Activated naive CD8-positive, alpha-beta T cell treated with anti-CD3 and anti-CD28 coated beads, Interleukin-2, amount 50 U/mL, for 24 hours (primary cell): ENCODE measurements around the gene HOXD4.

Experiments used
- ATAC-seq: fragments of 150-1000 bp; cut with Tn5 transposase; one replicate; pipeline ENCODE4 v1.10.0; 2021
- DNase-seq: peaks from one replicate; pipeline ENCODE4 v3.0.0; 2021
- H3K27ac Mint-ChIP-seq: one replicate; pipeline ENCODE4 v1.8.0; 2021; ENCODE audit warnings: mild to moderate bottlenecking, mixed read lengths
- H3K27me3 Mint-ChIP-seq: one replicate; pipeline ENCODE4 v1.8.0; 2021; ENCODE audit warnings: mixed read lengths
- H3K36me3 Mint-ChIP-seq: one replicate; pipeline ENCODE4 v1.8.0; 2021; ENCODE audit warnings: low read depth, mixed read lengths
- H3K4me1 Mint-ChIP-seq: one replicate; pipeline ENCODE4 v1.8.0; 2021; ENCODE audit warnings: mixed read lengths
- H3K4me3 Mint-ChIP-seq: one replicate; pipeline ENCODE4 v1.8.0; 2021; ENCODE audit warnings: mild to moderate bottlenecking, moderate library complexity, mixed read lengths
- H3K9me3 Mint-ChIP-seq: one replicate; pipeline ENCODE4 v1.8.0; 2021; ENCODE audit warnings: mixed read lengths

The HOXD4 gene

GRCh38 chr2:176187200-176187898, 36.0 kb downstream of the HOXD4 start:
- H3K27ac Mint-ChIP-seq: no peak overlapping the region
- H3K4me1 Mint-ChIP-seq: peaks cover 20% of the 10 kb centered on the region
- DNase-seq: no peak
- H3K27me3 Mint-ChIP-seq: peaks cover 79% of the 10 kb centered on the region
- peak overlapping the region; percentile 77 for H3K4me3 Mint-ChIP-seq
- H3K36me3 Mint-ChIP-seq: no peaks in the 10 kb centered on the region
- no peak for ATAC-seq
- H3K9me3 Mint-ChIP-seq: peaks cover 3% of the 10 kb centered on the region

- H3K4me3 Mint-ChIP-seq: peak within 1 kb of the TSS; percentile 77
- peaks cover 80% of the 10 kb centered on the region for H3K27me3 Mint-ChIP-seq
- no peaks in the 10 kb centered on the region for H3K36me3 Mint-ChIP-seq
- H3K4me1 Mint-ChIP-seq: peaks cover 20% of the 10 kb centered on the region
- ATAC-seq (peak; percentile 33), DNase-seq (no peak)
- H3K9me3 Mint-ChIP-seq: peaks cover 3% of the 10 kb centered on the region
- peak within 1 kb of the TSS; percentile 6 for H3K27ac Mint-ChIP-seq
Measured at GRCh38 chr2:176187899-176188773, 36.8 kb downstream of the HOXD4 start, which contains the start of gene HOXD1. Gene HOXD1, plus strand, starts transcription at chr2:176188668. Its CDS starts 134 bp downstream, at chr2:176188802.

GRCh38 chr2:176188774-176189680, 37.7 kb downstream of the HOXD4 start:
- peaks cover 78% of the 10 kb centered on the region for H3K27me3 Mint-ChIP-seq
- DNase-seq (no peak), ATAC-seq (peak; percentile 14)

GRCh38 chr2:176189681-176190641, 38.6 kb downstream of the HOXD4 start:
- Mint-ChIP-seq H3K36me3 (no peaks in the 10 kb centered on the region), H3K4me1 (peaks cover 20% of the 10 kb centered on the region), H3K27me3 (peaks cover 74% of the 10 kb centered on the region), H3K9me3 (peaks cover 3% of the 10 kb centered on the region), H3K4me3 (peak overlapping the region; percentile 32), H3K27ac (no peak overlapping the region)
- DNase-seq (no peak), ATAC-seq (no peak)

More at GRCh38 chr2:176188774-176189680, 37.7 kb downstream of the HOXD4 start:
- H3K27ac Mint-ChIP-seq: no peak overlapping the region
- peak overlapping the region; percentile 32 for H3K4me3 Mint-ChIP-seq
- H3K36me3 Mint-ChIP-seq: no peaks in the 10 kb centered on the region
- H3K9me3 Mint-ChIP-seq: peaks cover 3% of the 10 kb centered on the region
- peaks cover 20% of the 10 kb centered on the region for H3K4me1 Mint-ChIP-seq

- Mint-ChIP-seq H3K36me3 (no peaks in the 10 kb centered on the region), H3K27ac (no peak overlapping the region), H3K4me1 (peaks cover 17% of the 10 kb centered on the region), H3K27me3 (peaks cover 70% of the 10 kb centered on the region), H3K9me3 (no peaks in the 10 kb centered on the region), H3K4me3 (no peak overlapping the region)
- no peak for DNase-seq
- no peak for ATAC-seq
Measured at GRCh38 chr2:176192351-176192750, 41.0 kb downstream of the HOXD4 start.

GRCh38 chr2:176193048-176193447, 41.7 kb downstream of the HOXD4 start:
- Mint-ChIP-seq H3K27ac (no peak overlapping the region), H3K4me1 (peaks cover 10% of the 10 kb centered on the region), H3K4me3 (no peak overlapping the region), H3K9me3 (no peaks in the 10 kb centered on the region), H3K36me3 (no peaks in the 10 kb centered on the region), H3K27me3 (peaks cover 70% of the 10 kb centered on the region)
- ATAC-seq (no peak), DNase-seq (no peak)

- H3K36me3 Mint-ChIP-seq: no peaks in the 10 kb centered on the region
- no peak overlapping the region for H3K4me3 Mint-ChIP-seq
- H3K4me1 Mint-ChIP-seq: no peaks in the 10 kb centered on the region
- no peaks in the 10 kb centered on the region for H3K9me3 Mint-ChIP-seq
- DNase-seq: no peak
- peaks cover 42% of the 10 kb centered on the region for H3K27me3 Mint-ChIP-seq
- no peak for ATAC-seq
- H3K27ac Mint-ChIP-seq: no peak overlapping the region
Measured at GRCh38 chr2:176199902-176200301, 48.6 kb downstream of the HOXD4 start.

GRCh38 chr2:176200971-176201370, 49.6 kb downstream of the HOXD4 start:
- H3K36me3 Mint-ChIP-seq: no peaks in the 10 kb centered on the region
- no peak for DNase-seq
- no peak overlapping the region for H3K27ac Mint-ChIP-seq
- no peak overlapping the region for H3K4me3 Mint-ChIP-seq
- H3K9me3 Mint-ChIP-seq: no peaks in the 10 kb centered on the region
- ATAC-seq: no peak
- peaks cover 40% of the 10 kb centered on the region for H3K27me3 Mint-ChIP-seq
- no peaks in the 10 kb centered on the region for H3K4me1 Mint-ChIP-seq

GRCh38 chr2:176202491-176202890, 51.1 kb downstream of the HOXD4 start:
- DNase-seq (no peak), ATAC-seq (no peak)
- Mint-ChIP-seq H3K27ac (no peak overlapping the region), H3K36me3 (no peaks in the 10 kb centered on the region), H3K9me3 (no peaks in the 10 kb centered on the region), H3K4me3 (no peak overlapping the region), H3K4me1 (no peaks in the 10 kb centered on the region), H3K27me3 (peaks cover 31% of the 10 kb centered on the region)
